Loucy (cell line): ENCODE results near the gene DIP2B.

ENCODE experiments used
- H2AFZ ChIP-seq: fragments of 200-600 bp; sonication (generic); 2 replicates; pipeline ENCODE4 v1.6.0; 2016; ENCODE audit warnings: antibody characterized with exemption, mild to moderate bottlenecking, low read length, moderate library complexity
- H3F3A ChIP-seq: fragments of 200-600 bp; 2 replicates; pipeline ENCODE4 v1.6.0; 2016; ENCODE audit warnings: antibody characterized with exemption, low read depth, mild to moderate bottlenecking
- H3K27me3 ChIP-seq: fragments of 200-600 bp; sonication (generic); 2 replicates; pipeline ENCODE4 v1.6.1; 2014; ENCODE audit warnings: low read length, mild to moderate bottlenecking; ENCODE audit not compliant: insufficient read depth, poor library complexity, severe bottlenecking
- H3K36me3 ChIP-seq: fragments of 200-600 bp; sonication (generic); 2 replicates; pipeline ENCODE4 v1.6.1; 2016; ENCODE audit warnings: low read length; ENCODE audit not compliant: insufficient read depth
- H3K4me1 ChIP-seq: fragments of 200-600 bp; sonication (generic); 2 replicates; pipeline ENCODE4 v1.5.1; 2014; ENCODE audit warnings: low read length, mild to moderate bottlenecking; ENCODE audit not compliant: insufficient read depth, poor library complexity, severe bottlenecking
- H3K4me2 ChIP-seq: fragments of 200-600 bp; sonication (generic); 2 replicates; pipeline ENCODE4 v1.6.0; 2014; ENCODE audit warnings: antibody characterized with exemption, low read length, low read depth, mild to moderate bottlenecking; ENCODE audit not compliant: poor library complexity, severe bottlenecking
- H3K4me3 ChIP-seq: fragments of 200-600 bp; sonication (generic); 2 replicates; pipeline ENCODE4 v1.5.1; 2014; ENCODE audit warnings: low read length, mild to moderate bottlenecking, mixed read lengths; ENCODE audit not compliant: poor library complexity, severe bottlenecking
- H3K79me2 ChIP-seq: fragments of 200-600 bp; sonication (generic); 2 replicates; pipeline ENCODE4 v1.6.1; 2014; ENCODE audit warnings: low read length; ENCODE audit not compliant: insufficient read depth
- H3K9ac ChIP-seq: fragments of 200-600 bp; sonication (generic); 2 replicates; pipeline ENCODE4 v1.6.0; 2014; ENCODE audit warnings: mild to moderate bottlenecking, low read depth, low read length, moderate library complexity; ENCODE audit not compliant: poor library complexity, severe bottlenecking
- H3K9me2 ChIP-seq: fragments of 200-600 bp; sonication (generic); replicated peaks from 2 replicates; pipeline ENCODE4 v1.6.1; 2016; ENCODE audit warnings: low read depth, low read length, mixed read lengths
- H3K9me3 ChIP-seq: fragments of 200-600 bp; sonication (generic); 2 replicates; pipeline ENCODE4 v1.6.1; 2014; ENCODE audit warnings: mild to moderate bottlenecking, antibody characterized with exemption, low read length, low read depth; ENCODE audit not compliant: insufficient read depth
- H4K20me1 ChIP-seq: fragments of 200-600 bp; sonication (generic); 2 replicates; pipeline ENCODE4 v1.6.0; 2014; ENCODE audit warnings: antibody characterized with exemption, low read length, mild to moderate bottlenecking; ENCODE audit not compliant: insufficient read depth, poor library complexity, severe bottlenecking
- CTCF ChIP-seq: fragments of 200-600 bp; sonication (generic); conservative IDR thresholded peaks from 2 replicates; pipeline ENCODE4 v1.5.1; 2014; ENCODE audit warnings: mild to moderate bottlenecking, antibody characterized with exemption, low read length
- EZH2phosphoT487 ChIP-seq: fragments of 200-600 bp; IDR thresholded peaks from 2 replicates; pipeline ENCODE4 v1.6.1; 2018; ENCODE audit warnings: antibody characterized with exemption, mild to moderate bottlenecking, moderate library complexity, borderline replicate concordance

Gene DIP2B

GRCh38 chr12:50551866-50552265, 47.1 kb downstream of the DIP2B start:
- TF ChIP-seq EZH2phosphoT487 (no peak), CTCF (no peak)
- H2AFZ ChIP-seq: no peak overlapping the region
- no peaks in the 10 kb centered on the region for H3K9me3 ChIP-seq
- no peak overlapping the region for H3K9ac ChIP-seq
- H3K4me1 ChIP-seq: peaks cover 3% of the 10 kb centered on the region
- H3K36me3 ChIP-seq: no peaks in the 10 kb centered on the region; the same call in 1 of the 2 replicates
- no peaks in the 10 kb centered on the region for H3K9me2 ChIP-seq
- peaks cover 8% of the 10 kb centered on the region for H4K20me1 ChIP-seq
- H3K4me2 ChIP-seq: no peak overlapping the region
- no peaks in the 10 kb centered on the region for H3F3A ChIP-seq
- H3K4me3 ChIP-seq: no peak overlapping the region
- H3K79me2 ChIP-seq: peaks cover 91% of the 10 kb centered on the region
- H3K27me3 ChIP-seq: no peaks in the 10 kb centered on the region

- no peaks in the 10 kb centered on the region for H3K27me3 ChIP-seq
- H3K9me3 ChIP-seq: no peaks in the 10 kb centered on the region
- H3K36me3 ChIP-seq: peaks cover 5% of the 10 kb centered on the region; the same call in 1 of the 2 replicates
- no peaks in the 10 kb centered on the region for H3K9me2 ChIP-seq
- H3K4me2 ChIP-seq: no peak overlapping the region
- TF ChIP-seq CTCF: no peak
- no peak overlapping the region for H2AFZ ChIP-seq
- H3F3A ChIP-seq: no peaks in the 10 kb centered on the region
- H3K4me3 ChIP-seq: no peak overlapping the region
- peaks cover 86% of the 10 kb centered on the region for H3K79me2 ChIP-seq
- H3K9ac ChIP-seq: no peak overlapping the region
- peaks cover 8% of the 10 kb centered on the region for H4K20me1 ChIP-seq
- peaks cover 3% of the 10 kb centered on the region for H3K4me1 ChIP-seq
Measured at GRCh38 chr12:50554651-50555050, 49.9 kb downstream of the DIP2B start.

GRCh38 chr12:50555471-50555885, 50.7 kb downstream of the DIP2B start:
- Histone ChIP-seq H3K9ac (no peak overlapping the region), H3K9me2 (no peaks in the 10 kb centered on the region), H3F3A (no peaks in the 10 kb centered on the region), H3K79me2 (peaks cover 81% of the 10 kb centered on the region), H4K20me1 (peaks cover 8% of the 10 kb centered on the region), H2AFZ (no peak overlapping the region), H3K4me2 (no peak overlapping the region), H3K9me3 (no peaks in the 10 kb centered on the region), H3K27me3 (no peaks in the 10 kb centered on the region), H3K36me3 (peaks cover 5% of the 10 kb centered on the region; the same call in 1 of the 2 replicates), H3K4me1 (peaks cover 3% of the 10 kb centered on the region), H3K4me3 (no peak overlapping the region)
- TF ChIP-seq EZH2phosphoT487 (no peak), CTCF (no peak)
